Renal pelvis (tissue), 4 donors: ENCODE results near the gene RAB3IL1. TPM values are rescaled to one million over a fixed set of nuclear protein-coding genes. Genes with fewer than 3 reads are reported as not detected.

Source experiments
- DNase-seq: peaks from one replicate; pipeline ENCODE4 v3.0.0-alpha.2; 2013
- polyA plus RNA-seq, 3 donors: library from polyadenylated mRNA; unstranded; fragments of 120-200 nt; gene quantifications; one replicate each; pipeline ENCODE4 v1.2.1, GENCODE V29; 2013; ENCODE audit not compliant: insufficient read length in 3 of 3

RAB3IL1 gene
- polyA plus RNA-seq, 3 donors: 24.2 to 31.3 (median 27.1) TPM

GRCh38 chr11:61847914-61848581, 69.3 kb downstream of the RAB3IL1 start:
- DNase-seq: no peak

Other genes with a start within 250 kb of the RAB3IL1 start
- gene DAGLA, start 237.2 kb downstream of the RAB3IL1 start, polyA plus RNA-seq: 1 to 10 TPM; 4.5 to 5.6 (median 4.8) TPM
- 10 to 100 TPM; 23.7 to 30.0 (median 28.2) TPM for gene MYRF, start 164.9 kb downstream of the RAB3IL1 start, polyA plus RNA-seq
- gene TMEM258, start 125.0 kb downstream of the RAB3IL1 start, polyA plus RNA-seq: 100 to 1,000 TPM; 165 to 180 (median 167) TPM
- gene FEN1, start 124.7 kb downstream of the RAB3IL1 start, polyA plus RNA-seq: 10 to 100 TPM; 37.3 to 47.6 (median 38.9) TPM
- 10 to 100 TPM; 45.9 to 53.5 (median 46.5) TPM for gene FADS1, start 100.6 kb downstream of the RAB3IL1 start, polyA plus RNA-seq
- gene FADS2, start 89.3 kb downstream of the RAB3IL1 start, polyA plus RNA-seq: 100 to 1,000 TPM; 105 to 148 (median 111) TPM
- 10 to 100 TPM; 16.7 to 22.2 (median 20.0) TPM for gene FADS3, start 26.0 kb downstream of the RAB3IL1 start, polyA plus RNA-seq
- gene BEST1, start 32.8 kb upstream of the RAB3IL1 start, polyA plus RNA-seq: 1 to 10 TPM; 5.1 to 6.3 (median 5.3) TPM
- gene FTH1, start 50.1 kb upstream of the RAB3IL1 start, polyA plus RNA-seq: 1,000 to 10,000 TPM; 2,137 to 2,536 (median 2,180) TPM
- 10 to 100 TPM; 40.1 to 45.8 (median 40.5) TPM for gene INCENP, start 206.4 kb upstream of the RAB3IL1 start, polyA plus RNA-seq